Measurements from ENCODE around the gene C19orf38.
"Not testable (repeated sequence)": the region's sequence is repeated elsewhere in the genome, so short reads cannot be mapped to it uniquely, and the experiment has no call there.

The C19orf38 gene

GRCh38 chr19:10862561-10863106 is 14.4 kb downstream of the C19orf38 start:
- no peak for DNase-seq (ENCODE audit: low spot score in 2 of 2)
- H3K9me3 Mint-ChIP-seq = no peaks in the 10 kb centered on the region
- no peak for ATAC-seq (replicated peaks; ENCODE audit: extremely low read depth, poor library complexity, severe bottlenecking)
- H3K27me3 Mint-ChIP-seq = no peaks in the 10 kb centered on the region
- no peak overlapping the region for H3K27ac Mint-ChIP-seq (ENCODE audit: low read depth)
- H3K4me3 Mint-ChIP-seq = peak overlapping the region; percentile 39
- H3K36me3 Mint-ChIP-seq (ENCODE audit: insufficient read depth) = peaks cover 3% of the 10 kb centered on the region
- H3K4me1 Mint-ChIP-seq = peaks cover 20% of the 10 kb centered on the region

- Mint-ChIP-seq H3K4me3 (peak overlapping the region; percentile 39), H3K27ac (ENCODE audit: low read depth) (no peak overlapping the region), H3K9me3 (no peaks in the 10 kb centered on the region), H3K4me1 (peaks cover 18% of the 10 kb centered on the region), H3K36me3 (ENCODE audit: insufficient read depth) (peaks cover 3% of the 10 kb centered on the region), H3K27me3 (no peaks in the 10 kb centered on the region)
- ATAC-seq (replicated peaks; ENCODE audit: extremely low read depth, poor library complexity, severe bottlenecking) (no peak), DNase-seq (ENCODE audit: low spot score in 2 of 2) (no peak)
These were observed 15.0 kb downstream of the C19orf38 start for GRCh38 chr19:10863107-10863717.

- Mint-ChIP-seq H3K36me3 (ENCODE audit: insufficient read depth) (no peaks in the 10 kb centered on the region), H3K27ac (ENCODE audit: low read depth) (peak overlapping the region; percentile 5), H3K4me1 (peaks cover 15% of the 10 kb centered on the region), H3K27me3 (no peaks in the 10 kb centered on the region), H3K9me3 (no peaks in the 10 kb centered on the region), H3K4me3 (no peak overlapping the region)
- ATAC-seq (replicated peaks; ENCODE audit: extremely low read depth, poor library complexity, severe bottlenecking) (peak; percentile 81), DNase-seq (ENCODE audit: low spot score in 2 of 2) (peak; percentile 55 to 72)
These were observed 16.3 kb downstream of the C19orf38 start for GRCh38 chr19:10864538-10864899.

DNA sequence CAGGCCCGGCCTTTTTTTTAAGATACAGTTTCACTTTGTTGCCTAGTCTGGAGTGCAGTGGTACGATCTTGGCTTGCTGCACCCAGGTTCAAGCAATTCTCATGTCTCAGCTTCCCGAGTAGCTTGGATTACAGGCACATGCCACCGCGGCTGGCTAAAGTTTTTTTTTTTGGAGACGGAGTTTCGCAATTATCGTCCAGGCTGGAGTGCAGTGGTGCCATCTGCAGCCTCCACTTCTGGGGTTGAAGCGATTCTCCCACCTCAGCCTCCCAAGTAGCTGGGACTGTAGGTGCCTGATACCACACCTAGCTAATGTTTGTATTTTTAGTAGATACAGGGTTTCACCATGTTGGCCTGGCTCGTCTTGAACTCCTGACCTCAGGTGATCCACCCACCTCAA is 18.3 kb downstream of the C19orf38 start:
- ATAC-seq (replicated peaks; ENCODE audit: extremely low read depth, poor library complexity, severe bottlenecking) (no peak), DNase-seq (ENCODE audit: low spot score in 2 of 2) (no peak)
- Mint-ChIP-seq H3K36me3 (ENCODE audit: insufficient read depth) (no peaks in the 10 kb centered on the region), H3K4me1 (peaks cover 22% of the 10 kb centered on the region), H3K27ac (ENCODE audit: low read depth) (no peak overlapping the region), H3K4me3 (no peak overlapping the region), H3K27me3 (no peaks in the 10 kb centered on the region), H3K9me3 (no peaks in the 10 kb centered on the region)

- Mint-ChIP-seq H3K9me3 (no peaks in the 10 kb centered on the region), H3K4me1 (peaks cover 22% of the 10 kb centered on the region), H3K27ac (ENCODE audit: low read depth) (peak overlapping the region; percentile 88), H3K27me3 (no peaks in the 10 kb centered on the region), H3K36me3 (ENCODE audit: insufficient read depth) (peaks cover 11% of the 10 kb centered on the region), H3K4me3 (peak overlapping the region; percentile 21)
- ATAC-seq (replicated peaks; ENCODE audit: extremely low read depth, poor library complexity, severe bottlenecking) (no peak), DNase-seq (ENCODE audit: low spot score in 2 of 2) (no peak)
These were observed 20.8 kb downstream of the C19orf38 start for GRCh38 chr19:10868872-10869547.

DNA sequence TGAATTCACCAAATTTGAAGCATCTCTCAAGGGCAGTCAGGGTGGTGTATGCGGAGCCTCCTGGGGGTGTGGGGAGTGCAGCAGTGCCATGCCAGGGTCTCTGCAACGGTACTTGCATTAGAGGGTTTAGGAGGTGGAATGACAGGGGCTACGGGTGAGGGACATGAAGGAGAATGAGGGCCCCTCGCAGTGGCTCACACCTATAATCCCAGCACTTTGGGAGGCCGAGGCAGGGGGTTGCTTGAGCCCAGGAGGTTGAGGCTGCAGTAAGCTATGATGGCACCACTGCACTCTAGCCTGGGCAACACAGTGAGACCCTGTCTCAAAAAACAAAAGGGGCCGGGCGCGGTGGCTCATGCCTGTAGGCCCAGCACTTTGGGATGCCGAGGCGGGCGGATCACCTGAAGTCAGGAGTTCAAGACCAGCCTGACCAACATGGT is 21.7 kb downstream of the C19orf38 start:
- Mint-ChIP-seq H3K4me3 (peak overlapping the region; percentile 70), H3K36me3 (ENCODE audit: insufficient read depth) (peaks cover 11% of the 10 kb centered on the region), H3K4me1 (peaks cover 14% of the 10 kb centered on the region), H3K27ac (ENCODE audit: low read depth) (peak overlapping the region; percentile 88)
- H3K27me3 Mint-ChIP-seq; H3K9me3 Mint-ChIP-seq; DNase-seq (ENCODE audit: low spot score in 2 of 2); ATAC-seq (replicated peaks; ENCODE audit: extremely low read depth, poor library complexity, severe bottlenecking): not testable (repeated sequence)

GRCh38 chr19:10870501-10870954 is 22.3 kb downstream of the C19orf38 start:
- Mint-ChIP-seq H3K4me3 (peak overlapping the region; percentile 70), H3K4me1 (peaks cover 14% of the 10 kb centered on the region), H3K36me3 (ENCODE audit: insufficient read depth) (peaks cover 11% of the 10 kb centered on the region)

DNA sequence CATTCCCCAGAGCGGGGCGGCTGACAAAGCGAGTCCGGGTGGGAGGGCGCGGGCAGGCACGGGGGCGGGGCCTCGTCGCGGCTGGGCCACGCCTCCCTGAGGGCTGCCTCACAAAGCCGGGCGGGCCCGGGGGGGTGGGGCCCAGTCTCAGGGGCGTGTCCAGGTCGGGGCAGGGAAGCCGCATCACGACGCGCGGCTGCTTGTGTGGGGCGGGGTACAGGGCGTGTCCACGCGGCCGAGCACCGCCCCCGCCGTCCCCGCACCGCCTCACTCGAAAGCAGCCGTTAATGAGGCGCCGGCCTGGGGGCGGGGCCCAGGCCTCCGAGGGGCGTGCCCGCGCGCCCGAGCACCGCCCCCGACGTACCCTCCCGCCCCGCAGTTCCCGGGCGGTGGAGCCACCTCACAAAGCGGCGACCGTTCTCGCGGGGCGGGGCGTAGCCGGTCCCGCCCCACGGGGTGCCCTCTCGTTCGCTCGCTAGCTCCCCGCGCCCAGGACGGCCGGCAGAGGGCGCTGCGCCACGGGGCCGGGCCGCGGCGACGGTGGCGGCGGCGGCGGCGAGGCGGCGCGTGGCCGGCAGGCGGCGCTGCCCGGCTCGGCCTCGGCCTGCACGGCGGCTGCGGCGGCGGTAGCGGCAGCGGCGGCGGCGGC is 22.9 kb downstream of the C19orf38 start, which contains the start of gene CARM1:
Gene CARM1, plus strand, starts transcription at position 599 of the 649 bp plus-strand sequence. CDS start 150 bp downstream, outside the sequence.
- Mint-ChIP-seq H3K36me3 (ENCODE audit: insufficient read depth) (peaks cover 11% of the 10 kb centered on the region), H3K27ac (ENCODE audit: low read depth) (peak within 1 kb of the TSS; percentile 88)

More at GRCh38 chr19:10870501-10870954, 22.3 kb downstream of the C19orf38 start:
- ATAC-seq (replicated peaks; ENCODE audit: extremely low read depth, poor library complexity, severe bottlenecking) = no peak
- Mint-ChIP-seq H3K27me3 (no peaks in the 10 kb centered on the region), H3K9me3 (no peaks in the 10 kb centered on the region), H3K27ac (ENCODE audit: low read depth) (peak overlapping the region; percentile 88)
- no peak for DNase-seq (ENCODE audit: low spot score in 2 of 2)

DNA sequence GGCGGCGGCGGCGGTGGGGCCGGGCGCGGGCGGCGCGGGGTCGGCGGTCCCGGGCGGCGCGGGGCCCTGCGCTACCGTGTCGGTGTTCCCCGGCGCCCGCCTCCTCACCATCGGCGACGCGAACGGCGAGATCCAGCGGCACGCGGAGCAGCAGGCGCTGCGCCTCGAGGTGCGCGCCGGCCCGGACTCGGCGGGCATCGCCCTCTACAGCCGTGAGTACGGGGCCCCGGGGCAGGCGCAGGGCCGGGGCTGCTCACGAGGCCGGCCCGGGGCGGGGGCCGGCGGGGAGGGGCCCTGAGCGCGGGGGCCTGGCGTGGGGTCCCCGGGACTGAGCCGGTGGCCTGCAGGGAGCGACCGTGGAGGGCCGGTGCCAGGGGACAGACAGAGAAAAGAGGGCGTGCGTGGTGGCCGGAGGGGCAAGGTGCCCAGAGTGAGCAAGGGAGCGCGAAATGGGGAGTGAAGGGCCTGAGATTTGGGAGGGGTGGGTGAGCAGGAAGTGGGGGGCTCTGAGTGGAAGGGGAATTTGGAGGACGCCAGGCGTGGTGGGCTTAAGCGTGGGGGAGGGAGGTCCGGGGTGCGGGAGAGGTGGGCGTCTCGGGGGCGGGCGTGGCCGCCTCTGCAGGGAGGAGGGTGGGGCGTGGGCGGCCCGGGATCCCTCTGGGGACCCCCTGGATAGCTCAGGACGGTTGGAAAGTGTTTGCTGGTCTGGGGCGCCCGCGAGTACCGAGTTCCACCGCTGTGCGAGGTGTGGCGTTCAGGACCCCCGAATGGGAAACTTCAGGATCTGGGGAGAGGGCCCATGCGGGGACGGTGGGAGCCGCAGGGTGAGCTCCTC is 23.7 kb downstream of the C19orf38 start:
- Mint-ChIP-seq H3K4me3 (peak overlapping the region; percentile 81), H3K27ac (ENCODE audit: low read depth) (peak overlapping the region; percentile 52), H3K36me3 (ENCODE audit: insufficient read depth) (peaks cover 11% of the 10 kb centered on the region), H3K4me1 (peaks cover 20% of the 10 kb centered on the region), H3K9me3 (no peaks in the 10 kb centered on the region), H3K27me3 (no peaks in the 10 kb centered on the region)
- DNase-seq (ENCODE audit: low spot score in 2 of 2) (no peak), ATAC-seq (replicated peaks; ENCODE audit: extremely low read depth, poor library complexity, severe bottlenecking) (no peak)

More for the DNA sequence above, 22.9 kb downstream of the C19orf38 start, which contains the start of gene CARM1:
- no peaks in the 10 kb centered on the region for H3K27me3 Mint-ChIP-seq
- ATAC-seq (replicated peaks; ENCODE audit: extremely low read depth, poor library complexity, severe bottlenecking) (peak; percentile 85), DNase-seq (ENCODE audit: low spot score in 2 of 2) (peak; percentile 96 to 99)
- no peaks in the 10 kb centered on the region for H3K9me3 Mint-ChIP-seq
- peaks cover 14% of the 10 kb centered on the region for H3K4me1 Mint-ChIP-seq
- peak within 1 kb of the TSS; percentile 81 for H3K4me3 Mint-ChIP-seq

GRCh38 chr19:10872546-10873107 is 24.4 kb downstream of the C19orf38 start:
- DNase-seq (ENCODE audit: low spot score in 2 of 2) (no peak), ATAC-seq (replicated peaks; ENCODE audit: extremely low read depth, poor library complexity, severe bottlenecking) (no peak)
- Mint-ChIP-seq H3K27me3 (no peaks in the 10 kb centered on the region), H3K27ac (ENCODE audit: low read depth) (peak overlapping the region; percentile 52), H3K36me3 (ENCODE audit: insufficient read depth) (peaks cover 11% of the 10 kb centered on the region), H3K4me1 (peaks cover 22% of the 10 kb centered on the region), H3K9me3 (no peaks in the 10 kb centered on the region), H3K4me3 (peak overlapping the region; percentile 81)

DNA sequence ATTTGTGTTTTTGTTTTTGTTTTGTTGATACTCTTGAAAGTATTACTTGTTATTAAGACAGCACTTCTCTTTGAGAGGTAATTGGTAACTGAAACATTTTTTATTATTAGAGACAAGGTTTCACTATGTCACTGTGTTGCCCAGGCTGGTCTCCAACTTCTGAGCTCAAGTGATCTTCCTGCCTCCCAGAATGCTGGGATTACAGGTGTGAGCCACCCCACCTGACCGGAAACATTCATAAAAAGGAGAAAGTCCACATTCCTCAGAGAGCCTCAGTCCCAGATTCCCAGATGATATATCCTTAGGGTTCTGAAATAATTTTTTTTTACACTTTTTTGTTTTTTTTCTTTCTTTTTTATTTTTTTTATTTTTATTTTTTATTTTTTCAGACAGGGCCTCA is 25.8 kb downstream of the C19orf38 start:
- peaks cover 31% of the 10 kb centered on the region for H3K4me1 Mint-ChIP-seq
- H3K4me3 Mint-ChIP-seq = peak overlapping the region; percentile 64

More for the DNA sequence above, 25.8 kb downstream of the C19orf38 start:
- Mint-ChIP-seq H3K27me3 (no peaks in the 10 kb centered on the region), H3K36me3 (ENCODE audit: insufficient read depth) (peaks cover 11% of the 10 kb centered on the region), H3K9me3 (no peaks in the 10 kb centered on the region), H3K27ac (ENCODE audit: low read depth) (no peak overlapping the region)
- ATAC-seq (replicated peaks; ENCODE audit: extremely low read depth, poor library complexity, severe bottlenecking) (no peak), DNase-seq (ENCODE audit: low spot score in 2 of 2) (no peak)
